ENCODE measurements around the gene TNK1.

Gene TNK1

GRCh38 chr17:7435676-7436555, 55.0 kb downstream of the TNK1 start:
- DNase-seq (ENCODE audit: low read depth), result no peak

GRCh38 chr17:7436556-7437368, 55.9 kb downstream of the TNK1 start:
- DNase-seq (ENCODE audit: low read depth), result no peak

- DNase-seq (ENCODE audit: low read depth), result no peak
These were observed 56.5 kb downstream of the TNK1 start for GRCh38 chr17:7437369-7437863.

- no peak for DNase-seq (ENCODE audit: low read depth)
These were observed 57.2 kb downstream of the TNK1 start for GRCh38 chr17:7437950-7438614.

GRCh38 chr17:7438656-7439460, 58.0 kb downstream of the TNK1 start:
- DNase-seq (ENCODE audit: low read depth), result no peak
